Esophagus mucosa (tissue), 1 donor: ENCODE data around the gene ST8SIA5. TPM values are rescaled to one million over a fixed set of nuclear protein-coding genes. Genes with fewer than 3 reads are reported as not detected.
A peak's percentile ranks its signal among the peaks of the same experiment; 100 is the strongest.
"Not testable (repeated sequence)": the region's sequence is repeated elsewhere in the genome, so short reads cannot be mapped to it uniquely, and the experiment has no call there.

Experiments used
- ATAC-seq: fragments of 200-7000 bp; cut with Tn5 transposase; one replicate; pipeline ENCODE4 v1.9.1; 2020
- total RNA-seq: library from RNA; stranded (reverse); gene quantifications from one replicate; pipeline ENCODE4 v1.2.4, GENCODE V29; 2023
- donor health status: DM: yes; HTN: yes; CAD: no.

The ST8SIA5 gene, protein sequence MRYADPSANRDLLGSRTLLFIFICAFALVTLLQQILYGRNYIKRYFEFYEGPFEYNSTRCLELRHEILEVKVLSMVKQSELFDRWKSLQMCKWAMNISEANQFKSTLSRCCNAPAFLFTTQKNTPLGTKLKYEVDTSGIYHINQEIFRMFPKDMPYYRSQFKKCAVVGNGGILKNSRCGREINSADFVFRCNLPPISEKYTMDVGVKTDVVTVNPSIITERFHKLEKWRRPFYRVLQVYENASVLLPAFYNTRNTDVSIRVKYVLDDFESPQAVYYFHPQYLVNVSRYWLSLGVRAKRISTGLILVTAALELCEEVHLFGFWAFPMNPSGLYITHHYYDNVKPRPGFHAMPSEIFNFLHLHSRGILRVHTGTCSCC
- not detected for total RNA-seq

DNA sequence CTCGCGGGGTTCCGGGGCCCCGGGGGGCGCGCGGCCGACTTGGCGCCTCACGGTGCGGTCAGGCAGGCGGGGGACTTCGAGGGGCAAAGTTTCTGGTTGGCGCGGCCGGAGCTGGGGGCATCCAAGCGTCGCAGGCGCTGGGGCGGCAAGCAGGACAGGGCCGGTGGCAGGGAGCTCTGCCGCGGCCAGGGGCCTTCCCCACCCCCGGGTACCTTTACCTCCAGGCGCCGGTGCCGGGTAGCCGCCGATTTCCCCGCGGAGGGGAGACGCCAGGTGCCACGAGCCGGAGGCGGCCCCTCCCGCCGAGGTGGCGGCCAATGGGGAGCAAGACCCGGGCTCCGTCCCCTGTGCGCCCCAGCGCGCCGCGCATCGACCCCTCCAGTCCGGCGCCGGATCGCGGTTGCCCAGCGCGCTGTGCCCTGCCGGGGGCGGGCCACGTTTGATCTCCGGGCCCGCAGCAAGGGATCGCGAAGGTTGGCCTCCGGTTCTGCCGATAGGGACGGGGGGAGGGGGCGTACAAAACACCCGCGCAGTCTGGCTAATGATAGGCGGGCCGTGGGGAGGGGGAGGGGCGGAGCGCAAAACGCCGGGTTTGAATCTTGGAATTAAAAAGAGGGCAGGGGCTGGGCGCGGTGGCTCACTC lies at the start of gene ST8SIA5:
TSS of gene ST8SIA5 (minus strand) at position 495 of the 643 bp plus-strand sequence. CDS start 545 bp downstream, outside the sequence.
- ATAC-seq: peak; percentile 10

DNA sequence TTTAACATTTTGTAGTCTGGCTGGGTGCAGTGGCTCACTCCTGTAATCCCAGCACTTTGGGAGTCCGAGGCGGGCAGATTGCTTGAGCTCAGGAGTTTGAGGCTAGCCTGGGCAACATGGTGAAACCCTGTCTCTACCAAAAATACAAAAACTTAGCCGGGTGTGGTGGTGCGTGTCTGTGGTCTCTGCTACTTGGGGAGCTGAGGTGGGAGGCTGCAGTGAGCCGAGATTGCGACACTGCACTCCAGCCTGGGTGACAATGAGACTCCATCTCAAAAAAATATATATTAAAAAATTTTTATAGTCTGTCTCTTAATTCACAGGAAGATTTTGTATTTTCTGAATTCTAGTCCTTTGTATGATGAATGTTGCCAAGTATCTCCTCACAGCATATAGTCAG lies 39.1 kb upstream of the ST8SIA5 start:
- not testable (repeated sequence) for ATAC-seq

DNA sequence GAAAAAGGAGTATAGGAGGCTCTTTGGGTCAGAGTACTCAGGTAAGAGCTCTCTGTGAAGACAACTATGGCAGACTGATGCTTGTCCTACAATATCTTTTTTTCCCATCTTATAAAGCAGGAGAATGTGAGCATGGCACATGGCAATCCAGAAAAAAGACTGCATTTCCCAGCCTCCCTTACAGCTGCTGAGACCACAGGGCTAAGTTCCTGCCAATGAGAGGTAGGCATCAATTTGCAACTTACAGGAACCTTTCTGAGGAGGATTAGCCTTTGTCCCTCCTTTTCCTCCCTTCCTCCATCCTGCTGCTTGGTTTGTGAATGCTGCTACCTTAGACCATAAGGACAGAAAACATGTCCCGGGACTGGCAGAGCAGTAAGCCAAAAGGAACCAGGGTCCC lies 37.8 kb upstream of the ST8SIA5 start:
- no peak for ATAC-seq

DNA sequence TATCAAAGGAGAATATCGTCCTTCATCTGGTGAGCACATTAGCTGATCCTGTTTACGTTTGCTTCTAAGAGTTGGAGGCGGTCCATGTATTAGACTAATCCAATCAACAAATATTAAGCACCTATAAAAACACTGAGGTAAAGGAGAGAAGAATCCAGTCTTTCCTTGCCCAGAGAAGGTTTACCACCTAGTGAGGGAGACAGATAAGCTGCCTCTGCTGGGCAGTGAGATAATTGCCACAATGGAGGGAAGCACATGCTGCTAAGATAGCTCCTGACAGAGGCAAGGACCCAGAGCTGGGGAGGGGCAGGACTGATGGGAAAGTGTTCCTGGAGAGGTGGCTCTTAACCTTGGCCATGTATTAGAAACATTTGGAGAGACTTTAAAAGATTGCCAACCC lies 36.7 kb upstream of the ST8SIA5 start:
- no peak for ATAC-seq

DNA sequence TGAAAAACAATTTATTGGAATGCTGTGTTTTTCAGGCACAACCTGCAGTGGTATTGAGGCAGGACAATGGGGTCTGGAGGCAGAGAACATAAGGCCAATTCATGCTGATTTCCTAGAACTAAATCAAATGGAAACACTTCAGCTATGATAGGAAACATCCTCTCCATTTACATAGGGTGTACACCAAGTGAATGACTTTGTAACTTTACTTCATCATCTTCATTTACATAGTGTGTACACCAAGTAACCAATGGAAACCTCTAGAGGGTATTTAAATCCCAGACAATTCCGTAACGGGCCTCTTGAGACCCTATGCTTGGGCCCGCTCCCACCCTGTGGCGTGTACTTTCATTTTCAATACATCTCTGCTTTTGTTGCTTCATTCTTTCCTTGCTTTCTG lies 32.2 kb upstream of the ST8SIA5 start:
- ATAC-seq: no peak

DNA sequence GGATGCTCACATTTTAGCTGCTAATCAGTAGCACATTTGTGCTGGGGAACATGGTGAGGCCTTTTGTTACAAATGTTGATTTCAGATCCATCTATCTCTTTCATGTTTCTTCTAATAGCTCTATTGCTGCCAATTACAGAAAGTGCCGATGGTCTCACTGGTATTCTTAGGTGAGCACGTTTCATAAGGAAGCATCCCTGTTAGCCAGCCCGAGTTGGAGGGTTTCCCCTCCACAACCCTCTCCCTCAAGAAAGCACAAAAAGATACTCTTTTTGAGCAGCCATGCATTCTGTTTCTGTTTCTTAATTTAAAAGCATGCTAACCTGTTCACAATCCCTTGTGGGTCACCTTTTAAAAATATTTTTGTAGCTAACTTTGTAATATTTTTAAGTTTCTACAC lies 30.8 kb upstream of the ST8SIA5 start:
- no peak for ATAC-seq

DNA sequence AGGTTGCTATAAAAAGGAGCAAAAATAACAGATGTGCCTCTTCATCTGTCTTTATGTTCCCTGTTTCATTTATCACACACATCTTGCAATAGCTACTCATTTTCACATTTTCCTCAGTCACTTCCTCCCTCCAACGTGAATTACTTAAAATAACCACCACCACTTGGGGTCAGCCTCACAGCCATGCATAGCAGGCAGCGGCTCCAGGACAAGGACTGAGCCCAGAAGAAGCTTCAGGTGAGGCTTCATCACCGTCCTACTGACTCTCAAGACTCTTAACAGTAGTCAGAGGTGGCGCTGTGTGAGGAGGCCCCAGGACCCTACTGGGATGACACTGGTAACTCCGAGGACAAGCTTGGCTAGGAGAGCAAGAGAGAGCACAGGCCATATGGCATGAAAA lies 15.5 kb upstream of the ST8SIA5 start:
- ATAC-seq: no peak

DNA sequence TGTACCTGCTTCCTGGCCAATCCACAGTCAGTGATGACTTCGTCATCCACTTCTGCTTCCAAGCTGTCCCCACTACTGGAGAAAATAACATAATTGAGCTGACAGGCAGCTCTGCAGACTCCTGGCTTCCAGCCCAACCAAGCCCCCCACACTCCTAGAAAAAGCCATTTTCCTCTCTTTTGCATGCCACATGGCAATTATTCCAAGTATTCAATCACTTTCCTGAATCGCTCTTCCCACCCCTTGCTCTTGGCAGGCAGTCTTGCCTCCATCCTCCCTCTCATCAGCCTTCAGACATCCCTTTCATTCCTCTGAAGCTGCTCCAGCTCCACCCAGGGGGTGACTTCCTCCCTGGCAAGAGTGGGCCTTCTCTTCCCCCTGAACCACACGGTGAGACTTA lies 14.3 kb upstream of the ST8SIA5 start:
- no peak for ATAC-seq

DNA sequence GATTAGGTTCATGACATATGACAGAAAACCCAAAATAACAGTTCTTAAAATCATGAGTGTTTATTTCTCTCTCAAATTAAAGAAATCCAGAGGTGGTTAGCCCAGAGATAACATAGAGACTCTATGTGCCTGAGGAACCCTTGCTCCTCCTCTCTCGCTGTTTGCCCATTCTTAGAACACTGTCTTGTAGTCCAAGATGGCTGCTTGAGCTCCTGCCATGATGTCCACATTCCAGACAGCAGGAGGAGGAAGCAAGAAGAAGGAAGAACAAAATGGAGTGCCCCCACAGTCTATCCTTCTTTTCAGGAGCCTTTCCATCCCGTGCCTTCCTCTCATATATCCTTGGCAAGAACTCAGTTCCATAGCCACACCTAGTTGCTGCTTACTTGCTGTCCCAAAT lies 13.9 kb upstream of the ST8SIA5 start:
- ATAC-seq: no peak

DNA sequence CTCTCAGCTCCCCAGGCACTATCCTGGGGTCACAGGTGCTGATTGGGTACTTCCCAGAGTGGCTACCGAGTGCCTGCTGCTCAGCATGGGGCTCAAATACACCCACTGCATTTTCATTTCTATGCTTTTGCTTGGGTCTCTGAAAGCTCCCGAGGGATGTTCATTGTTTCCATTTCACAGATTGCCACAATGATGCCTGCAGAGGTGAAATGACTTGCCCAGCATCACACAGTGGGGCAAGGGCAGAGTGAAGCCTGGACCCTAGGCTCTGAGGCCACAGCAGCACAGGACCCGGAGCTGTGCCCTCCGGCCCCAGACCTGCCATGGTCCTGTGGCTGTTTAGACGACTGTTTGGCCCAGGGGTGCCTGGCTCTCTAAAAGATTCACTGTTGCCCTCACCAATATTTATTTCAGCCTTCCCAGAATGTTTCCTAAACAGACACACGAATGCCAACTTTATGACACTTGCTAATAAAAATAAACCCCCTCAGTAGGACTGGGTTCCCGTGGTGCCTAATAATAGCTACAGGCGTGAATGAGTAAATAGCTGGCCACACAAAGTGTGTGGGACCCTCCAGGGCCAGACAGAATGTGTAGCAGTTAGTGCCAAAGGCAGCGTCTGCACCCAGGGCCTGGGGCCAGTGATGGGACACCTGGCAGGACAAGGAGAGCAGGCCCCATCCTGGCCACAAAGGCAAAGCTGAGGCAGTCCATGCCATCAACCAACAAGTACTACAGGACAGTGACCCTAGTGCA lies 11.5 kb upstream of the ST8SIA5 start:
- ATAC-seq: no peak

DNA sequence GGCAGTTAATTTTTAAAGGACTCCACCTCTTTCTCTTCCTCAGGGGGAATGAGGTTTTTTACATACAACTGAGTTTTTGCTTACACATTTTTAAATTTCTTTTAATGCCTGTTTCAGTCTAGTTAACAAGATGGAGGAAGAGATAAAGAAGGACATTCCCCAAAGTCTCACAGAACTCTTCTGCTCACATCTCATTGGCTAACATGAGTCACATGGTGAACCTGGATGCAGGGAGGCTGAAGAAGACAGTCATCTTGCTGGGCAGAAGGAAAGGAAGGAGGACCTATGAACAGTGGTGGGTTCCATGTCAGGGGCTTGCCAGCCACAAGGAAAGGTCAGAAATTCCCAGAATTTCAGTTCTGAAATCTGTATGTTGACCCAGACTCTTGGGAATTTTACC lies 10.4 kb upstream of the ST8SIA5 start:
- ATAC-seq: no peak

DNA sequence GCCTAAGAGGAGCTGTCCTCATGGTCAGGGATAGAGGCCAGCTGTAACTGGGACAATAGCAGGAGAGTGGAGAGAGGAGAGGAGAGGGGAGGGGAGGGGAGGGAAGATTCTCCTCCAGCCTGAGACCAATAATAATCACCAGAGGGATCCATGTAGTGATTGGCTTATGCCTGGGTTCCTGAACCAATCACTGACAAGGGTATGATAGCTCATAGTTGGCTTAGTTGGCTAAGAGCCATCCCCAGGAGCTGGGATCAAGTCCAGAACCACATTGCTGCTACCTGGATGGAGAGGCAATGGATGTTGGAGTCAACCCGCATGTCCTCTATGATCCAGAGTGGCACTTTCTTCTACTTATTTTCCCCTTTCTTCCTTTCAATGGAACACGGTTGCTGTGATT lies 7.7 kb upstream of the ST8SIA5 start:
- ATAC-seq: no peak

DNA sequence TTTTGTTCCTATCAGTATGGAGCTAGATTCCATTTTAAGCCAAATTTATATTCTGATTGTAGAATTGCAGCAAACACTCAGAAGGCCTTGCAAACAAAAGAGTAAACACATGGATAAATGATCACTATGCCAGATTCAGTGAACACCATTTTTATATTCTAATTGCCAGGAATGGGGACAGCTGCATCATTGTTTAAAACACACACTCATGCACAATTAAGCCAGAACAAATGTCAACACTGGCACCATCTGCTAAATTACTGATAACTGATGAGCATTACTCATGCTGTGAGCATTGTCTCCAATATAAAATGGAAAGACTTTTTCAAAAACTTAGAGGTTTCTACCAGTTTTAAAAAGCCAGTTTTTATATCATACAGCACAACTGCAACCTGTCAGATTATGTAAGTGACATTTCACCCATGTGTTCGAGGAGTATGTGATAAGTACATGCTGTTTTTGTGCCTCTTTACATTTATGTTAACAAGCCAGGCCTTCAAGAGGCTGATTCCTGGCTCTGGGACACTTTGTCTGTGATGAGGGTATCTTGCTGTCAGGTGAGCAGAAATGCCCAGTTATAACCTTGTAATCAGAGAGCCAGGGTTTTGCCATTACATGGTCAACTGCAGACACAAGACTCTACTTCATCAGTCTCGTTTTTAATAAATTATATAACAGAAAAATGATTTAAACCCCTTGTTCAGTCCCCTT lies 4.4 kb upstream of the ST8SIA5 start:
- no peak for ATAC-seq

DNA sequence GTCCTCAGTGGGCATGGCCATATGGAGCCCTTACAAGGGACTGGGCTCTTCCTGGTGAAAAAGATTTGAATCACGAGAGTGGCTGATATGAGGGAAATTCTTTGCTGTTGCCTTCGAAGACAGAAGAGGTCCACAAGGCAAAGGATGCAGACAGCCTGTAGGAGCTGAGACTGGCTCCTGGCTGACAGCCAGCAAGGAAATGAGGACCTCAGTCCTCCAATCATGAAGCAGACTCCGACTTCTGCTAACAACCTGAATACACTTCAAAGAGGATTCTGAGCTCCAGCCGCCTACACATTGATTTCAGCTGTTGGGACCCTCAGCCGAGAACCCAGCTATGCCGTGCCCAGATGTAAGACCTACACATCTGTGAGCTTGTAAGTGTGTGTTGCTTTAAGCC lies 3.0 kb upstream of the ST8SIA5 start:
- ATAC-seq: no peak

DNA sequence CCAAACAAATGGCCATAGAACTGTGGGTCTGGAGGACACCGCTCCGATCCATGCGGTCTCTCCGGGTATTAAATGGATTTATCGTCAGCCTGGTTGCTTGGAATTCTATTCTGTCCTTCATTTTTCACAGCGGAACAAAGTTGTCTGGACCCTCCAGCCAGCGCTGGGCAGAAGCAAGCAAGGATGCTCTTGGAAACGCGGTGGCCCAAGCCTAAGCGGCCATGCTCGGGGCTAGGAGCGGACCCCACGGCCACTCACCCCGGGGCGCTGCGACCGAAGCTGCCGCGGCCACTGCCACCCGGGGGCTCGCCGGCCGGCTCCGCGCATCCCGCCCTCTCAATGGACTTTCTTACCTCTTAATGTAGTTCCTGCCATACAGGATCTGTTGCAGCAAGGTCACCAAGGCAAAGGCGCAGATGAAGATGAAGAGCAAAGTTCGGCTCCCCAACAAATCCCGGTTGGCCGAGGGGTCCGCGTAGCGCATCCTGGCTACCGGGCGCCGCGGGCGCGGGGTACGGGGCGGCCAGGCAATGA lies 761 bp downstream of the ST8SIA5 start:
- no peak for ATAC-seq

DNA sequence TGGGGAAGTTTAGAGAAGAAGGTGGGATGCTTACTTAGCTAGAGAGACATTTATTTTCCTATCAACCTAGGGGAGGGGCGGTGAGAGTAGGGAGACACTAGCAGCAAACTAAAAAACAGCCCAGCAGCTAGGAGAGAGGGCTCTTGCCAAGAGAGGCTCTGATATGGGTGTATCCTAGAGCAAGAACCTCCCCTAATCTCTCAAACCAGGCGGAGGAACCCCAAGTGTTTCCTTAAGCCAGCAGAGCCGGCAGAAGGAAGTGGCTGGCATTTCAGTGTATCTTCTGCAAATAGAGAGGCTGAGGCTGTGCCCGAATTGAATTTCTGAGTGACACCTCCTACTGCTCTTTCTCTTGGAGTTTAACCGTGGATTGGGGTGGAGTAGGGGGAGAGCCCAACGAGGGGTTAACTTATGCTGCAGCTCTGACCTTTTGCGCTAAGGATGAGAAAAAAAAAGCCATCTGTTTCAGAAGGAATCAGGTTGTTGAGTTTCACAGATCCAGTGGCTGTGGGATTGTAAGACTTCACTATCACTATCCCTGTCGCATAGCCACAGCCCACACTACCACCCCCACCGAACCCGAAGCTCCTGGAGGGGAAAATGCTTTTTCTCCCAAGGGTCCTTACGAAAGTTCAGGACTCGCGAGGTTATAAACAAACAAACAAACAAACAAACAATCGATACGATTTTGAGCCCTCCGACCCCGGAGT lies 1.4 kb downstream of the ST8SIA5 start:
- ATAC-seq: no peak

DNA sequence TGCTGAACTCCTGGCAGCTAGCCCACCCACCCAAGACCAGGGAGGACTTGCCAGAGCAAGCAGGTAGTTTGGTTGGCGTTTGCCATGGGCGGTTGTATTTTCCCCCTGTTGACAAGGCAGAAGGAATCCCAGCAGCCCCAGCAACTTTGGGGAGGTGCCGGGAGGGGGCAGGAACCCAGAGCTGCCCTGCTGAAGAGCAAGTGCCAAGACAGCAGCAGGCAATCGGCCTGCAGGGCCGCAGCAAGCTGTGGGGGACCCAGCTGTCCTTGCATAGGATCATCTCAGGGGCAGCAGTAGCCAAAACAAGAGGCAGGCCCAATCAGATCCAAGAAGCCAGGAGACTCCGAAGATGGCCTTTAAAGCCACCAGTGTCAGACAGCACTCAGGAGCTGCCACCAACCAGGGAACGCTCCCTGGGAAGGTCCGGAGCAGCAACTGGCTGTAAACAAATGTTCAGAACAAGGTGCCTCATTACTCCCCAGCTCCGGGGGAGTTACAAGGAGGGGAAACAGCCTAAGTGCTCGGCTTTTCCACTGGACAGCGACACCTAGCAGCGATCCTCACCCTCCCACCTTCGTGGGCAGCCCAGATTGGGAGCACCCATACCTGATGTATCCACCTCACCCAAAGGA lies 2.1 kb downstream of the ST8SIA5 start:
- no peak for ATAC-seq

DNA sequence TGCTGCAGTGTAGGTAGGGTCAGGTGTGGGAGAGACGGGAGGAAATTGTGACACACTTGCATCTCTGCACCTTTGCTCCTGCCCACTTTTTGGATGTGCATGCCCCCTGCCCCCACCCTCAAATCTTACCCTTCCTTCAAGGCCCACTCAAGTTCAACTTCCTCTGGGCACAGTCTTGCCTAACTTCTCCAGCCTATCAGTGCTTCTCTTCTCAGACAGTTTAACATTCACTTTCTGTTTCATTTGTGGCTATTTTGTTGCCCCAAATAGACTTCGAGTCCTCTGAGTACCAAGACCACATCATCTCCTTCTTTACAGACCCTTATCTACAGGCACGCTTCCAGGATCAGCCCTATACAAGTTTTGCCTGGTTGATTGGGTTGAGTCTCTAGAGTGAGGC lies 2.7 kb downstream of the ST8SIA5 start:
- ATAC-seq: no peak

DNA sequence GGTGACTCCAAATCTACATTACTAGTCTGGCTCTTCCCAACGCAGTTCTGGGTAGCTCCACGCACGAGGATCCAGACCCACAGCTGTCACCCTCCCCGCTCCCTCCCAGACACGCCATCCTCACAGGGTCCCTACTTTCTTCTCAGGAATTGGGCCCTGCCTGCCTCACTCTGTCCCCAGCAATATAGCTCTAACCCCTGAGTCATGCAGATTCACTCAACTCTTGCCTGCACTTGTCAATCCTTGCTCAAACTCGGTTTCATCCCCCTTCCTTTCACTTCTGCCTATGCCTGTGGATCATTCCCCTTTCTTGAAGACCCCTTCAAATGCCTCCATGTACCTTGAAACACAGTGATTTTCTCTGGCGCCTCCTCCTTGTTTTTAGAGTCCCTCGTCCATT lies 5.0 kb downstream of the ST8SIA5 start:
- no peak for ATAC-seq

DNA sequence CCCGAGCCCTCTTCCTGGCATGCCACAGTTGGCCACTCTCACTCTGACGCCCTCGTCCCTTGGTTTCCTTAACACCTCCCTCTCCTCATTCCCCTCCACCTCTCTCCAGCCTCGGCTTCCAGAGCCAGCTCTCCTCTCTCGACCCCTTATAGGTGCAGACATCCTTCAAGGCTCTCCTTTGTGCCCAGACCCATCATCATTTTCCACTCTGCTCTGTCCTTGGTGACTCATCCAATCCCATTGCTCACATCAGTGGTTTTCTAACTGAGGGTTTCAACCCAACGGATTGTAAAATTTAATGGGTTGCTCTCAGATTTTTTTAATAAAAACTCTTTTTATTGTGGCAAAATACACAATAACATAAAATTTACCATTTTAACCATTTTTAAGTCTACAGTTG lies 6.2 kb downstream of the ST8SIA5 start:
- no peak for ATAC-seq

DNA sequence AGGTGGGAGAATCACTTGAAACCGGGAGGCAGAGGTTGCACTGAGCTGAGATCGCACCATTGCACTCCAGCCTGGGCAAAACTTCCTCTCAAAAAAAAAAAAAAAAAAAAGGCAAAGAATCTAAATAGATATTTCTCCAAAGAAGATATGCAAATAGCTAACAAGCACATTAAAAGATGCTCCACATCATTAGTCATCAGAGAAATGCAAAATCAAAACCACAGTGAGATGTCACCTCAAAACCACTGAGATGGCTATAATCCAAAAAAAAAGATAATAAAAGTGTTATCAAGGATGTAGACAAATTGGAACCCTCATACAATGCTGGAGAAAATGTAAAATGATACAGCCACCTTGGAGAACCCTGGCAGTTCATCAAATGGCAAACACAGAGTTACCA lies 8.4 kb downstream of the ST8SIA5 start:
- no peak for ATAC-seq

DNA sequence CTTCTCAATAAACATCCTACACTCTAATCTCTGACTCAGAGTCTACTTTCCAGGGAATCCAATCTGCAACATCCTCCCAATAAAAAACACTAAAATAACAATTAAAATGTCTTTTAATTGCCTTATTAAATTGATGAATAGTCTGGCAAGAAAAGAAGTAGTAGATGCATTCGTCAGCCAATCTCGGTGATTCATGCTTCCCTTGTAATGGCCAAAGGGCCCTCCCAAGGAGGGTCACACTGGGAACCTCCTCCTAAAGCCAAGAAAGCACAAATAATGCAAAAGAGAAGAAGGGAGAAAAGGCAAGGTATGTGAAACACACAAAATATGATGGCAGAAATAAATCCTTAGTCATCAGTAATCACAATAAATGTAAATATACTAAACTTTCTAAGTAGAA lies 16.8 kb downstream of the ST8SIA5 start:
- no peak for ATAC-seq
